Measurements from ENCODE around the gene DMD. TPM values are rescaled to one million over a fixed set of nuclear protein-coding genes. Genes with fewer than 3 reads are reported as not detected.

The DMD gene
- total and polyA plus RNA-seq, 2 donors from 2014 or later, result 4.2 to 17.9 TPM

DNA sequence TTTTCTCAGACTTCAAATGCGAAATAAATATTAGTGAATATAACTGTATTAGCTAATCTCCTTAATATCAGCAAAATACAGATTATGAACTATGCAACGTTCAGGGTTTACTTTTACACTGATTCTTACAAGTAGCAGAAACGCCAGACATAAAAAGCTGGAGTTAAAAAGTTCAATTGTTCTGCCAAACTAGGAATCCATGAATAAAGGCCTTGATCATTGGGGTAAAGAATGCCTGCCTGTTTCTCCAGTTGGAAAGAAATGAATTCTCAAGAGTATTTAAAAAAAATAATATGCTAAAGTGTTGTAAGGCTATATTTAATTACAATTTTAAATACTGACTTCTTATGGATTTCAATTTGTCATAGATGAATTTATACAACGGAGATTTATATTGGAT, 612.2 kb downstream of the DMD start:
- Histone ChIP-seq H3K4me1 (ENCODE audit: control insufficient read depth in 2 of 3, insufficient read depth in 2 of 3, low read depth in 1 of 3, low read length in 3 of 3) (no peaks in the 10 kb centered on the region), H3K27ac (ENCODE audit: low read depth in 2 of 2, low read length in 2 of 2) (no peak overlapping the region)
- intact Hi-C loops (cut with DNase I), result no loop called here

DNA sequence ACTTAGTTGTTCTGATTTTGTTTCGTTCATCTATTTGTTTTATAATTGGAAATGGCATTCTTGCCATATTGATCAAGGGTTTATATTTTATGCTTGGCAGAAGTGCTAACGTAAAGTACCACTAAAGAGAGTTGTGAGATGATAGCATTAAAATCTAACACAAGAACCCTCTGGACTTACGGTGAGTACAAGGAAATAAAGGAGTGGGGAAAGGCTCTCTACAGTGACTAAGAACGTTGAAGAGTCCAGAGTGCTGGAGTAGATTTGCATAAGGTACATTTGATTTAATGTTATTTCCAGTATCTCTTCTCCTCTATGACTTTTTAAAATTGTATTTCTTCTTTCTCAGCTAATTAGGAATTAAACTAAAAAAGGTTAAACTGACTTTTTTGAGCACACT, 612.6 kb downstream of the DMD start:
- Histone ChIP-seq H3K4me1 (ENCODE audit: control insufficient read depth in 2 of 3, insufficient read depth in 2 of 3, low read depth in 1 of 3, low read length in 3 of 3) (no peaks in the 10 kb centered on the region), H3K27ac (ENCODE audit: low read depth in 2 of 2, low read length in 2 of 2) (no peak overlapping the region), H3K4me3 (ENCODE audit: low read length in 3 of 3) (no peak overlapping the region), H3K9me3 (ENCODE audit: control insufficient read depth in 2 of 3, insufficient read depth in 1 of 3, low read length in 3 of 3) (no peaks in the 10 kb centered on the region), H3K27me3 (ENCODE audit: control insufficient read depth, insufficient read depth, low read length) (no peaks in the 10 kb centered on the region), H3K9ac (ENCODE audit: low read length in 3 of 3) (no peak overlapping the region), H3K36me3 (ENCODE audit: control insufficient read depth in 2 of 3, insufficient read depth in 3 of 3, low read length in 3 of 3) (no peaks in the 10 kb centered on the region)
- FAIRE-seq (no peak), DNase-seq (no peak)
- intact Hi-C loops (cut with DNase I), result no loop called here
- TF ChIP-seq, protein P1, sequence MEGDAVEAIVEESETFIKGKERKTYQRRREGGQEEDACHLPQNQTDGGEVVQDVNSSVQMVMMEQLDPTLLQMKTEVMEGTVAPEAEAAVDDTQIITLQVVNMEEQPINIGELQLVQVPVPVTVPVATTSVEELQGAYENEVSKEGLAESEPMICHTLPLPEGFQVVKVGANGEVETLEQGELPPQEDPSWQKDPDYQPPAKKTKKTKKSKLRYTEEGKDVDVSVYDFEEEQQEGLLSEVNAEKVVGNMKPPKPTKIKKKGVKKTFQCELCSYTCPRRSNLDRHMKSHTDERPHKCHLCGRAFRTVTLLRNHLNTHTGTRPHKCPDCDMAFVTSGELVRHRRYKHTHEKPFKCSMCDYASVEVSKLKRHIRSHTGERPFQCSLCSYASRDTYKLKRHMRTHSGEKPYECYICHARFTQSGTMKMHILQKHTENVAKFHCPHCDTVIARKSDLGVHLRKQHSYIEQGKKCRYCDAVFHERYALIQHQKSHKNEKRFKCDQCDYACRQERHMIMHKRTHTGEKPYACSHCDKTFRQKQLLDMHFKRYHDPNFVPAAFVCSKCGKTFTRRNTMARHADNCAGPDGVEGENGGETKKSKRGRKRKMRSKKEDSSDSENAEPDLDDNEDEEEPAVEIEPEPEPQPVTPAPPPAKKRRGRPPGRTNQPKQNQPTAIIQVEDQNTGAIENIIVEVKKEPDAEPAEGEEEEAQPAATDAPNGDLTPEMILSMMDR (IDR thresholded peaks at IDR 0.05; ENCODE audit: borderline replicate concordance, extremely low read depth, insufficient read depth), result no peak

More for the DNA sequence above, 612.2 kb downstream of the DMD start:
- TF ChIP-seq, protein P1 (IDR thresholded peaks at IDR 0.05; ENCODE audit: borderline replicate concordance, extremely low read depth, insufficient read depth), result no peak
- H3K27me3 ChIP-seq (ENCODE audit: control insufficient read depth, insufficient read depth, low read length), result no peaks in the 10 kb centered on the region
- no peak overlapping the region for H3K9ac ChIP-seq (ENCODE audit: low read length in 3 of 3)
- no peaks in the 10 kb centered on the region for H3K9me3 ChIP-seq (ENCODE audit: control insufficient read depth in 2 of 3, insufficient read depth in 1 of 3, low read length in 3 of 3)
- no peaks in the 10 kb centered on the region for H3K36me3 ChIP-seq (ENCODE audit: control insufficient read depth in 2 of 3, insufficient read depth in 3 of 3, low read length in 3 of 3)
- H3K4me3 ChIP-seq (ENCODE audit: low read length in 3 of 3), result no peak overlapping the region
- FAIRE-seq, result no peak
- DNase-seq, result no peak

DNA sequence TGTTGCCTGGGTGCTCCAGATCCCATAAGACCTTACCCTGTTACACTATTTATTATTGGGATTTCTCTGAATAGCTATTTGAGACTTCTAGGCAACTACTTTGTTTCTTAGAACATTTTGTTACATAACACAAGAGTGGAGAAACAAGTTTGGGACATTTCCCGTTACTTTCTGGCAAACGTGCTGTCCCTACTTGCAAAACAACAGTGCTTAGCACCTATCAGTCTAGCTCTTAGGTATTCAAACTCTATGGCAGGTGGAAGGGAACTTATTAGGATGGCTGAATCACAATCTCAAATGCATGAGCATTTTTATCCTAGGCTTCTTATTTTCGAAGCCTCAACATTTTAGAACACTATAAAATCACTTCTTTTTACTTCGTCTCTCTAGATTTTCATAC, 613.6 kb downstream of the DMD start:
- Histone ChIP-seq H3K4me3 (ENCODE audit: low read length in 3 of 3) (no peak overlapping the region), H3K27me3 (ENCODE audit: control insufficient read depth, insufficient read depth, low read length) (no peaks in the 10 kb centered on the region), H3K27ac (ENCODE audit: low read depth in 2 of 2, low read length in 2 of 2) (no peak overlapping the region), H3K36me3 (ENCODE audit: control insufficient read depth in 2 of 3, insufficient read depth in 3 of 3, low read length in 3 of 3) (no peaks in the 10 kb centered on the region), H3K9ac (ENCODE audit: low read length in 3 of 3) (no peak overlapping the region), H3K4me1 (ENCODE audit: control insufficient read depth in 2 of 3, insufficient read depth in 2 of 3, low read depth in 1 of 3, low read length in 3 of 3) (no peaks in the 10 kb centered on the region), H3K9me3 (ENCODE audit: control insufficient read depth in 2 of 3, insufficient read depth in 1 of 3, low read length in 3 of 3) (no peaks in the 10 kb centered on the region)
- FAIRE-seq, result no peak
- TF ChIP-seq, protein P1 (IDR thresholded peaks at IDR 0.05; ENCODE audit: borderline replicate concordance, extremely low read depth, insufficient read depth), result no peak
- intact Hi-C loops (cut with DNase I), result no loop called here
- no peak for DNase-seq

DNA sequence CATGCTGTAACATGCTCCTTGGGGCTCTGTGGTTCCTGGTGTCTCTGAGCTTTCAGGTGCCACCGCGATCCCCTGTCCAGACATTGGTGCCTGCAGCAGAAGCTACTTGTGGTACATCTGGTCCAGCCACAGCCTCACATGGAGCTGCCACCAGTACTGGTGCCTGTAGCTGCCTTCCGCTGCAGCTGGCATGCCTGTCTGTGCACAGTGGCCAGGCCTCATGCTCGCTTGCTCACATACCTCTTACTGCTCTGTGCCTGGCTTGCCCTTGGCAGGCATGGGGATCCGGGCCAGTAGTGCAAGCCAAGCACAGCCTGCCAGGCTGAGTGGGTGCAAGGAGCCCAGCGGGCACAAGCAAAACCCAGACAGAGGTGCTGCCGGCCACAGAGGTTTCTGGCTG, 618.6 kb downstream of the DMD start:
- Histone ChIP-seq H3K36me3 (ENCODE audit: control insufficient read depth in 2 of 3, insufficient read depth in 3 of 3, low read length in 3 of 3) (no peaks in the 10 kb centered on the region), H3K9ac (ENCODE audit: low read length in 3 of 3) (no peak overlapping the region), H3K27ac (ENCODE audit: low read depth in 2 of 2, low read length in 2 of 2) (no peak overlapping the region), H3K9me3 (ENCODE audit: control insufficient read depth in 2 of 3, insufficient read depth in 1 of 3, low read length in 3 of 3) (no peaks in the 10 kb centered on the region), H3K4me3 (ENCODE audit: low read length in 3 of 3) (no peak overlapping the region), H3K4me1 (ENCODE audit: control insufficient read depth in 2 of 3, insufficient read depth in 2 of 3, low read depth in 1 of 3, low read length in 3 of 3) (no peaks in the 10 kb centered on the region), H3K27me3 (ENCODE audit: control insufficient read depth, insufficient read depth, low read length) (no peaks in the 10 kb centered on the region)
- TF ChIP-seq, protein P1 (IDR thresholded peaks at IDR 0.05; ENCODE audit: borderline replicate concordance, extremely low read depth, insufficient read depth), result no peak
- FAIRE-seq, result no peak
- intact Hi-C loops (cut with DNase I), result no loop called here
- DNase-seq, result peak in 1 of 5 donors; percentile 49

Data from kidney (tissue), 14 donors.